WTC11 (cell line): ENCODE data around the gene PRKN.

Experiments
- CBFB ChIP-seq: sonication (generic); formaldehyde crosslinking; IDR thresholded peaks from 2 replicates; pipeline ENCODE4 v1.8.1; 2022; ENCODE audit warnings: mild to moderate bottlenecking, low read depth, missing genetic modification reagents
- CREB1 ChIP-seq: sonication (generic); formaldehyde crosslinking; IDR thresholded peaks from 2 replicates; pipeline ENCODE4 v1.8.0; 2023; ENCODE audit warnings: mild to moderate bottlenecking, missing genetic modification reagents
- GTF2I ChIP-seq: fragments of 250-450 bp; sonication (Bioruptor Pico); conservative IDR thresholded peaks from 2 replicates; pipeline ENCODE4 v1.4.0; 2021; ENCODE audit warnings: mild to moderate bottlenecking
- TF ChIP-seq, protein P1 (sequence below): fragments of 200-600 bp; IDR thresholded peaks from 2 replicates; pipeline ENCODE4 v1.8.0; 2022; ENCODE audit warnings: antibody characterized with exemption
- TF ChIP-seq, protein P2 (sequence below): fragments of 250-450 bp; sonication (Bioruptor Pico); IDR thresholded peaks from 2 replicates; pipeline ENCODE4 v1.9.0; 2021; ENCODE audit warnings: mild to moderate bottlenecking
- TF ChIP-seq, protein P3 (sequence below): sonication (generic); formaldehyde crosslinking; IDR thresholded peaks from 2 replicates; pipeline ENCODE4 v1.8.0; 2022; ENCODE audit warnings: mild to moderate bottlenecking, missing genetic modification reagents

DNA sequence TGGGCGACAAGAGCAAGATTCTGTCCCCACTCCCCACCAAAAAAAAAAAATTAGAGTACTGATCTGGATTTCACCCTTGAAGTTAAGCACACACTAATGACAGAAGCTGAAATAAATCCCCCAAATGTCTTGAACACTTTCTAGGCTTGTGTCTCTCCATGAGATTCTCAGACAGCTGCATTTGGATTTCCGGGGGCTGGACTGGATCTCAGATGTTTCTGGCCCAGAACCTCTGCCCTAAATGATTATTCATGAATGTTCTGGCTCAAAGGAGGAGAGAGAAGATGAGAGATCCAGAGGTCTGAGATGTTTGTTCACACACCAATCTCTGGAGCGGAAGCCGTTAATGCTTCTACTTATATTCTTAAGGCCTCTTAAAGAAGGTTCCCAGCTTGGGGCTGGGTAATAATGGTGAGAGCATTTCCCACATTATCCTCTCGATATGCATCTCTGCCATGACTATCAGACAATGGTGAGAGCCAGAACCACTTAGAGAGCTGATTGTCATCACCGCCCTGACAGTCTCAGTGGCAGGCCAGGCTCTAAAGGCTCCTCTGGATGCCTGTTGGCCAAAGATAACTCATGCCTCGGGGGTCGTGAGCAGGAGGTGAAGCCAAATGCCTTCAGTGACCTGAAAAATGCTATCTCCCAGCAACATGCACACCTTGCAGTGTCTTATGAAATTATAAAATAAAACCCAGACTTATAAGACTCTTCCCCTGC lies 1325.8 kb downstream of the PRKN start:
- TF ChIP-seq, protein P1, sequence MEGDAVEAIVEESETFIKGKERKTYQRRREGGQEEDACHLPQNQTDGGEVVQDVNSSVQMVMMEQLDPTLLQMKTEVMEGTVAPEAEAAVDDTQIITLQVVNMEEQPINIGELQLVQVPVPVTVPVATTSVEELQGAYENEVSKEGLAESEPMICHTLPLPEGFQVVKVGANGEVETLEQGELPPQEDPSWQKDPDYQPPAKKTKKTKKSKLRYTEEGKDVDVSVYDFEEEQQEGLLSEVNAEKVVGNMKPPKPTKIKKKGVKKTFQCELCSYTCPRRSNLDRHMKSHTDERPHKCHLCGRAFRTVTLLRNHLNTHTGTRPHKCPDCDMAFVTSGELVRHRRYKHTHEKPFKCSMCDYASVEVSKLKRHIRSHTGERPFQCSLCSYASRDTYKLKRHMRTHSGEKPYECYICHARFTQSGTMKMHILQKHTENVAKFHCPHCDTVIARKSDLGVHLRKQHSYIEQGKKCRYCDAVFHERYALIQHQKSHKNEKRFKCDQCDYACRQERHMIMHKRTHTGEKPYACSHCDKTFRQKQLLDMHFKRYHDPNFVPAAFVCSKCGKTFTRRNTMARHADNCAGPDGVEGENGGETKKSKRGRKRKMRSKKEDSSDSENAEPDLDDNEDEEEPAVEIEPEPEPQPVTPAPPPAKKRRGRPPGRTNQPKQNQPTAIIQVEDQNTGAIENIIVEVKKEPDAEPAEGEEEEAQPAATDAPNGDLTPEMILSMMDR, result no peak
- TF ChIP-seq, protein P2, sequence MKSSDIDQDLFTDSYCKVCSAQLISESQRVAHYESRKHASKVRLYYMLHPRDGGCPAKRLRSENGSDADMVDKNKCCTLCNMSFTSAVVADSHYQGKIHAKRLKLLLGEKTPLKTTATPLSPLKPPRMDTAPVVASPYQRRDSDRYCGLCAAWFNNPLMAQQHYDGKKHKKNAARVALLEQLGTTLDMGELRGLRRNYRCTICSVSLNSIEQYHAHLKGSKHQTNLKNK (CRISPR knock-in tag), result no peak
- TF ChIP-seq CBFB (CRISPR knock-in tag), result no peak
- TF ChIP-seq, protein P3, sequence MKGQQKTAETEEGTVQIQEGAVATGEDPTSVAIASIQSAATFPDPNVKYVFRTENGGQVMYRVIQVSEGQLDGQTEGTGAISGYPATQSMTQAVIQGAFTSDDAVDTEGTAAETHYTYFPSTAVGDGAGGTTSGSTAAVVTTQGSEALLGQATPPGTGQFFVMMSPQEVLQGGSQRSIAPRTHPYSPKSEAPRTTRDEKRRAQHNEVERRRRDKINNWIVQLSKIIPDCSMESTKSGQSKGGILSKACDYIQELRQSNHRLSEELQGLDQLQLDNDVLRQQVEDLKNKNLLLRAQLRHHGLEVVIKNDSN (CRISPR knock-in tag), result no peak
- TF ChIP-seq CREB1 (CRISPR knock-in tag), result no peak
- no peak for TF ChIP-seq GTF2I (CRISPR knock-in tag)
